HG03175 (cell line): Measurements from ENCODE around the gene HPGDS.

Source experiments
- ATAC-seq: cut with Tn5 transposase; IDR thresholded peaks from one replicate; pipeline ENCODE4 v1.9.1; 2021; ENCODE audit warnings: mild to moderate bottlenecking, moderate library complexity; ENCODE audit not compliant: unreplicated experiment

HPGDS gene

GRCh38 chr4:94262163-94263016 is 80.2 kb downstream of the HPGDS start:
- no peak for ATAC-seq

- ATAC-seq: no peak
Observed at GRCh38 chr4:94256828-94257227, 85.8 kb downstream of the HPGDS start.

- no peak for ATAC-seq
Observed at GRCh38 chr4:94256144-94256783, 86.4 kb downstream of the HPGDS start.

- ATAC-seq: no peak
Observed at GRCh38 chr4:94253036-94253435, 89.6 kb downstream of the HPGDS start.

- no peak for ATAC-seq
Observed at GRCh38 chr4:94251094-94251493, 91.5 kb downstream of the HPGDS start.
